ENCODE data around the gene RELL2.

The RELL2 gene

GRCh38 chr5:141623186-141623585 is 13.6 kb upstream of the RELL2 start:
- DNase-seq, result no peak

DNA sequence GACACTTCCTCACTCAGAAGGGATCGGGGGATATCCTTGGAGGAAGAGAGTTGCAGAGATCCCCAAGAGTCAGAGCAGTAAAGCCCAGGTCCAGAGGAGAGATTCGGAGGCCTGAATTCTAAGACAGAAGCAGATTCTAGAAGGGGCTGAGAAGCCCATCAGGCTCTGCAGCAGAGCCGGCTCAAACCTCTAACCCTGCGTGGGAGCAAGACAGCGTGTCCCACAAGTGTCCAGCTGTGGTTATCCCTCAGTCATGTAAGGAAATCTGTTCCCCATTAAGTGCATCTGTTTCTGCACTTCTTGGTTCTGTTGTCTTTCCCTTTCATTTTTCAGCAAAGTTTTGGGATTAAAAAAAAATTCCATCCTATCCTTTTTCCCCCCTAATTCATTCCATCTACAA is 13.2 kb upstream of the RELL2 start:
- DNase-seq, result no peak

GRCh38 chr5:141628175-141628788 is 8.5 kb upstream of the RELL2 start:
- DNase-seq, result no peak

DNA sequence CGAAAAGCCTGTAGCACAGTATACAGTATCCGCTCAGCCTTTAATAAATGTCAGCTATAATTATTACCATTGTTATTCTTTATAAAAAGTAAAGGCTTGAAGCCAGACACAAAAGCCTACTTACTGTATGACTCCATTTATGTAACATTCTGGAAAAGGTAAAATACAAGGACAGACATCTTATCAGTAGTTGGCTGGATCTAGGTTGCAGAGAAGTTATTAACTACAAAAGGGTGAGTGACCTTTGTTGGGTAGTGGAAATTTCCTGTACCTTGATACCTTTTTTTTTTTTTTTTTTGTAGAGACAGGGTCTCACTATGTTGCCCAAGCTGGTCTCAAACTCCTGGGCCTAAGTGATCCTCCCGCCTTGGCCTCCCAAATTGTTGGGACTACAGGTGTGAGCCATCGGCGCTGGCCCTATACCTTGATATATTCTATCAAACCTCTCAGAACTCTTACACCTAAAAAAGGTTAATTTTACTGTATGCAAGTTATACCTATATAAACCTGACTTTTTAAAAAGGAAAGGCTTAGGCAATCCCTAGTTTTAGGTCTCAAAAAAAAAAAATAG is 6.1 kb upstream of the RELL2 start:
- DNase-seq, result no peak

DNA sequence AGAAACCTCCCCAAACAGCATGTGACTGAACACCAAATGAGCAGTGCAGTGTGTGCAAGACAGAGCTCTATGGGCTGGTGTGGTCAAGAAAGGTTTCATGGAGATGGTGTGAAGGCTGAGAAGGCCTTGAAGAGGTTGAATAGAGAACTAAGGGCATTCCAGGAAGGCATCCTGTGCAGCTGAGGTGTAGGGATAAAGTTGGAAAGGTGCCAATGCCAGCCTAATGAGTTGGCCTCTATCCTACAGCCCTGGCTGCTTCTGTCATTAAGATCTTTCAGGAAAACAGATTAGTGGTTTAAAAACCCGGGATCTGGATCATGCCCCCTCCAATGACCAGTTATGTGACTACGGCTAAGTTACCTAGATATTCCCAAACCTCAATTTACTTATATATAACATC is 4.1 kb upstream of the RELL2 start:
- DNase-seq, result no peak

DNA sequence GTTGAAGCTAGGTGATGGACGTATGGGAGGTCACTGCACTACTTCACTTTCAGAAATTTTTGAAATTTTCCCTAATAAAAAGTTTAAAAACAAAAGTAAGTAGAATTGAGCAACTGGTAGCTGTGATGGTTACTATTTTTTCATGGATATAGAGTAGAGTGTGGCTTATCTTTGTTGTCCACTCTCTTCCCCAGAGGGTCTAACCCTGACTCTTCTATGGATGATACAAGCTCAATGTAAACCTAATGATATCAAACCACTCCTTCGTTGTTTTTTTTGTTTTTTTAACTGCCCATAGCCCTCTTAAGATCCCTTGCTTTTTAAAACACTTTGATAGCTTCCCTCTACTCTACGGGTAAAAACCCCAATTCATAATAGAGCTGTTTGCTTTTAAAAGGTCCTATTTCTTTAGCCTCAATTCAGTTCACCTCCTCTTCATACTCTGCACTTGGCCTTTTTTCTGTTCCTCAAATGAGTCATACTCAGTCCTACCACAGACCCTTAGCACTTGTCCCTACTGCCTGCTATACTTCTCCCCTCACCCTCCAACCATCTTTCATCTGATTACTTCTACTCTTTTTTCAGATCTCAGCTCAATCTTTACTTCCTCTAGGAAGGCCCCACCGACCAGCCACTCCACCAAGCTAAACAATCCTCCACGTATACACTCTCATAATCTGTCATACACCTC is 2.8 kb upstream of the RELL2 start:
- no peak for DNase-seq

- DNase-seq, result no peak
Measured at GRCh38 chr5:141634720-141635119, 2.1 kb upstream of the RELL2 start.

DNA sequence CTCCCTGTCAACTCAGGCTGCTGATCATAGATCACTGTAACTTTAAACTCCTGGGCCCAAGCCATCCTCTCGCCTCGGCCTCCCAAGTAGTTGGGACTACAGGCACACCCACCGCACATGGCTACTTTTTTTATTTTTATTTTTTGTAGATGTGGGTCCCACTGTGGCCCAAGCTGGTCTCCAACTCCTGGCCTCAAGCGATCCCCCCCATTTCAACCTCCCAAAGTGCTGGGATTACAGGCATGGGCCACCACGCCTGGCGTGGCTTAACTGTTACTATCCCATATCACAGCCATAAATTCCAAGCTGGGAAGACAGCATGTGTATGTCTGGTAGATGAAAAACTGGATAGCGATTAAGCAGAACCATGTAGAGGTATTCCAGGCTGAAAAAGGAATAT is 1.2 kb upstream of the RELL2 start:
- DNase-seq, result no peak

- peak; percentile 15 for DNase-seq
Measured at GRCh38 chr5:141636106-141636412, 738 bp upstream of the RELL2 start.

DNA sequence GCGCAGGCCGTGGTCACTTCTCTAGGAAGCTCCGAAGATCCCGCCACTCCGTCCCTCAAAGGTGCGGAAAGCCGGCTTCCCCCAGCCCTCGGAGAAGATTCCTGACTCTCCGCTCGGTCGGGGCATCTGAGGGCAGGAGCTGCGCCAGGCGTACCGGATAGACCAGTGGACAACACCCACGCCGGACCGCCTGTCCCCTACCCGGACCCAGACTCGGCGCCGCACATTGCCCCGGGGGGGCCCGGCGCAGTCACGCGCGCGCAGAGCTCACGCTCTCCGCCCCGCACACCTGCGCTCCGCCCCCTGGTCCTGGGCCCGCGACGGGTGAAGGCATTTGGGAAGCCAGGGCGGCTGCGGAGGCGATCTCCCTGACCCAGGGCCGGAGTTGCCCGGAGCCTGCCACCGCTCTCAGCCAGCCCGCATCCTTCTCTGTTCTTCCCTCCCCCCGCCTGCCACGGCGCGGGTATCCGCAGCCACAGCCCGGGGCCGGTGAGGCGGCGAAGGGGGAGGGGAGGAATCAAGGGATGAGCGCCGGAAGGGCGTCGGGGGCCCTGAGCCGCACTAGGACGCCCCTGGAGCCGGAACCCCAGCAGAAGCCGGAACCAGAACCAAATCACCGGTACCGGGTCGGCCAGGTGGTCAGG is 448 bp downstream of the RELL2 start:
- DNase-seq, result peak; percentile 57

- DNase-seq, result peak; percentile 56
Measured at GRCh38 chr5:141637767-141638419, 1.1 kb downstream of the RELL2 start.

GRCh38 chr5:141638771-141639170 is 2.0 kb downstream of the RELL2 start:
- DNase-seq, result no peak

DNA sequence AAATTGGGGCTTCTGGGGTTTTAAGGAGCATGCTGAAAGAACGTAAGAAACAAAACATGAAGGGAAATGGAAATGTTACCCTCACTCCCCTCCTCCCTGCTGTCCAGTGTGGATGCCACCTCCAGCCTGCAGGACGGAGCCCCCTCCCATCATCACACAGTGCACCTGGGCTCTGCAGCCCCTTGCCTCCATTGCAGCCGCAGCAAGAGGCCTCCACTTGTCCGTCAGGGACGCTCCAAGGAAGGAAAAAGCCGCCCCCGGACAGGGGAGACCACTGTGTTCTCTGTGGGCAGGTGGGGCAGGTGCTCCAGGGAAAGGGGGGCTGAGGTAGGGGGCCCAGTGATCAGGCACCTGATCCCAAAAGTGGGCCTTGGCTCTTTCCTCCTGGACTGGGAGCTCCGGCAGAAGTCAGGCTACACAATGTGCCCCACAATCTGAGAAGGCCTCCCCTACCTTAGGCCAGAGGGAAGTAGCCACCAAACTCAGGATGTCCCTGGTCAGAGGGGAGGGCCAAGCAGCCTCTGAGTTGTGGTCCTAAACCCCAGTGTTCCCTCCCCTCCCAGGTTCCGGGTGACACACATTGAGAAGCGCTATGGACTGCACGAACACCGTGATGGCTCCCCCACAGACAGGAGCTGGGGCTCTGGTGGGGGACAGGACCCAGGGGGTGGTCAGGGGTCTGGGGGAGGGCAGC is 2.7 kb downstream of the RELL2 start:
- DNase-seq, result no peak

DNA sequence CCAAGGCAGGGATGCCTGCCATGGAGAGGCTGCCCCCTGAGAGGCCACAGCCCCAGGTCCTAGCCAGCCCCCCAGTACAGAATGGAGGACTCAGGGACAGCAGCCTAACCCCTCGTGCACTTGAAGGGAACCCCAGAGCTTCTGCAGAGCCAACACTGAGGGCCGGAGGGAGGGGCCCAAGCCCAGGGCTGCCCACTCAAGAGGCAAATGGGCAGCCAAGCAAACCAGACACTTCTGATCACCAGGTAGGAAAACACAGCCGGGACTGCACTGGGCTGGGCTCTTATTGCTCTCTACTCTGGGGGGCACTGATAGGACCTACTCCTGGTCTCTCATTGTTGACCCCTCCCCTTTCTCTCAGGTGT is 3.2 kb downstream of the RELL2 start:
- DNase-seq, result no peak

DNA sequence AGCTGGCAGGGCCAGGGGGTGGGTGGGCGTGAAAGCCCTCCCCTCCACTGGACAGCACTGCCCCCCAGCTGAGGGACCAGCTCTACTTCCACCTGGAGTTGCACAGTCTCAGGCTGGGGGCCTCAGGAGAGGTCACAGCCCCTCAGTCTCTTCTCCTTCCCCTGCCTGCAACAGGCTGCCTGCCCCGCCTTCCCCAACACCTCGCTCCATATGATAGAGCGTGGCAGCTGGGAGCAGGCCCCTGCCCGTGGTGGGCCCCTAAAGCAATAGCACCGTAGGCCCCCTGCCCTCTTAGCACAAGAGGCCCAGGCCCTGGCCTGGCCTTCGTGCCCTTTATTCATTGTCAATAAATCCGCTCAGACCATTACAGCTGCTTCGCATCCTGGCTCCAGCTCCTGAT is 3.9 kb downstream of the RELL2 start:
- DNase-seq, result no peak

DNA sequence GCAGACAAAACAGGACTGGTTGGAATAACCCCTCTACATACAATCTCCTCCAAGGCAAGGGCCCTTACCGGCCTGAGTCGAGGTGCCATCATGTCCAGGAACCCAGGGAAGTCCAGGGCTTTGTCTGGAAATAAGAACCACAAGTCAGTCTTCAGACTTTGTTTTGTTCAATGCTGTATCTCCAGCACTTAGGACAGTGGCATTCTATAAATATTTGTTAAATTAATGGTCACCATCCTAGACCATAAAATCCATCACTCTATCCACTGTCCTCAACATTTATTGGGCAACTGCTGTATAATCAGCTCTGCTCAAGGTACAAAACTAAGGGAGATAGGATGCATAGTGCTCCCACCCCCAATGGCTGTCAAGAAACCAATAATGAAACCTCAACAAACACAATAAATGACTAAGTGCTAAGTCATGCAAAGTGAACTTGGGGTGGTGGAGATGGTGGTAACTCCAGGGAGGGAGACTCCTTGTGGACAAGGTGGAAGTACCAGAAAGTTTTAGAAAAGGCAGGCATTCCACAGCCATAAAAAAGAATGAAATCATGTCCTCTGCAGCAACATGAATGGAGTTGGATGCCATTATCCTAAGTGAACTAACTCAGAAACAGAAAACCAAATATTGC is 5.0 kb downstream of the RELL2 start:
- no peak for DNase-seq

DNA sequence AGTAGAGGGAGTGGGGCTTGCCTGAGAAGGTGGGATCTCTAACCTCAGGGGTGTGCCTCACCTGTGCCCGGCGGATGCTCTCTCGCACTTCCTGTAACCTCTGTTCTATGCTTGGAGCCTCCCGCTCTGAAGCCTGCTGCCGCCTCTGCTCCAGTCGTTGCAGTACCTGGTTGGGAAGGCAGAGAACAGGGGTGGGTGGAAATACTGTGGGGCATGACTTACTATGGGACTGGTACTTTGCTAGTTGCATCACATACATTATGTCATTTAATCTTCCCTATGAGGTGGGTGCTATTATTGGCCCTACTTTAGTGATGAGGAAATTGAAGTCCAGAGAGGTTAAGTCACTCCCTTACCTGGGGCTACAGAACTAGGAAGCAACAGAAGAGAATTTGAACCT is 9.2 kb downstream of the RELL2 start:
- no peak for DNase-seq

- no peak for DNase-seq
Measured at GRCh38 chr5:141647242-141647641, 10.4 kb downstream of the RELL2 start.

DNA sequence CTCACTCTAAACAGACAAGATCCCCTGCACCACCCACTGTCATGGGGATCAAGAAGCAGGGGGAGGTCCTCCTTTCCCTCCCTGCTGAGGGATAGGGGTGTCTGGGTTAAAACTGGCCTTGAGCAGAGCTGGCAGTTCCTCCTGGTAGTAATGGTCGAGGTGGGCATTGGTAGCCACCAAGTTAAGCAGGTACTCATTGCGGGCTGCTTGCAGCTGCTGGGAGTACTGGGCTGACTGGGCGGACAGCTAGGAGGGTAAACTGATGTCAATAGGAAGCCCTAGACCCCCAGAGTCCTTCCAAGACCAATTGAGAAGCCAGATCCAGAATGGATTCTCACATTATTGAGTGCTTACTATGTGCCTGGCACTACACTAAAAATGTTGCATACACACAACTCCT is 11.1 kb downstream of the RELL2 start:
- no peak for DNase-seq

DNA sequence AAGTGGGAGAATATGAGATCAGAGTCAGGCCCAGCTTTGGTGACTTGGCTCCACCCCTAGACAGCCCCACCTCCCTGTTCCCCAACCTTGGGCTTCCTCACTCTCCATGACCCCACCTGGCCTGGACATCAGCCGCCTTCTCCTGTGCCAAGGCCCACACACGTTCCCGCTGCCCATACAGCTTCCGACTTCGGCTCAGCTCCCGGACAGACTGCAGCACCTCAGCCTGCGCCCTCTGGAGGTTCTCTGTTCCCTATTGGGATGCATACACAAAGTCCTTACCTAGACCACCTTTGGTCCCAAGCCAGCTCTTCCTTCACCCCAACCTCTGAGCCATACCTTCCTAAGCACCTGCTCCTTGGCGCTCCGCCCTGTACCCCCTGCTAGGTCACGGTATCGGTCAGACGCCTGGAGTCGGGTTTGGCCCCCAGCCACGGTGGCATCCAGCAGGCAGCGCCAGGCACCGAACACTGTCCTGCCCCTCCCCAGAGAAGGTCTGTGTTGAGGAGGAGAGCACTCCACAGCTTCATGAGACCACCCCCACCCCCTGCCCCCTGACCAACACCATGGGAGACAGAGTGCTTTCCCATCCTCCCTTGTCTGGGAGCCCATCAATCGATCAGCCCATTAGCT is 12.4 kb downstream of the RELL2 start:
- DNase-seq, result no peak

DNA sequence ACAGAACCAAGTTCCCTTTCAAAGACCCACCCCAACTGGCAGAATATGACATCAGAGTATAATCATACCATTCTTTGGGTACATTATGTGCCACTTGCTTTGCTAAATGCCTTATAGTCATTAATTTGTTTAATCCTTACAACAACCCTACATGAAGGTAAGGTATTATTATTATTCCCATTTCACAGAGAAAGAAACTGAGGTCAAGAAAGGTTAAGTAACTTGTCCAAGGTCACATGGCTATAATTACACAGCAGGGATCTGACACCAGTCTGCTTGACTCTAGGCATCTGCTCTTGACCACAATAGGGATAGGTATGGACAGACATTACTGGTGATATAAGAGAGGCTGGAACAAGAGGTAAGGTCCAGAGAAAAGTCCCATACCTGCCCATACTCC is 13.2 kb downstream of the RELL2 start:
- no peak for DNase-seq

Measured in central memory CD4-positive, alpha-beta T cell (primary cell).